K562 (cell line): ENCODE measurements around the gene GNAZ. TPM values are rescaled to one million over a fixed set of nuclear protein-coding genes. Genes with fewer than 3 reads are reported as not detected.

Experiments used
- ATAC-seq: fragments of 200-7000 bp; cut with Tn5 transposase; 3 replicates; pipeline ENCODE4 v1.9.1; 2020; ENCODE audit warnings: moderate library complexity
- BruUV-seq: library from RNA; stranded (reverse); fragments of 400-500 nt; replicated peaks from 2 replicates; lab custom pipeline; 2021; lab: Mats Ljungman, UMichigan
- CTCF ChIA-PET: fragments of 300-600 bp; formaldehyde crosslinking; extraction: SDS; loops from one replicate; lab custom pipeline; 2021; ENCODE audit warnings: low intra/inter-chr PET ratio; lab: Yijun Ruan, JAX
- POLR2A ChIA-PET: fragments of 300-600, 350-650 bp; sonication (Branson Sonifier 250); formaldehyde crosslinking; extraction: SDS; loops from one replicate; lab custom pipeline; 2021; ENCODE audit warnings: antibody characterized with exemption, inconsistent platforms; lab: Yijun Ruan, JAX
- DNase-seq, 4 experiments: peaks; one replicate each; pipeline versions ENCODE4 v3.0.0 to v3.0.0-alpha.2; 2011 to 2018; ENCODE audit warnings: low spot score in 3 of 4, mixed read lengths in 3 of 4; ENCODE audit errors: extremely low read depth in 1 of 4
- FAIRE-seq: peaks from 2 replicates; lab custom pipeline; 2011; peaks lifted over from hg19 to GRCh38; lab: Jason Lieb, UNC
- H2AFZ ChIP-seq: 2 replicates; pipeline ENCODE4 v1.6.0; 2011; ENCODE audit warnings: low read depth, low read length, control low read depth, inconsistent platforms
- H3K27ac ChIP-seq: fragments of 200-600 bp; 3 replicates; pipeline ENCODE4 v1.8.0; 2011; ENCODE audit warnings: low read depth, mild to moderate bottlenecking, control low read depth, inconsistent platforms, low read length, moderate library complexity, mixed read lengths; ENCODE audit errors: extremely low read depth
- H3K27me3 ChIP-seq, 2 experiments: fragments of 300-600 bp in 1 of 2; 2 replicates in 1 of 2; 3 replicates in 1 of 2; pipeline versions ENCODE4 v1.6.0 to v1.8.0; 2011; ENCODE audit warnings: inconsistent platforms in 2 of 2, low read length in 2 of 2, mild to moderate bottlenecking in 1 of 2, mixed read lengths in 1 of 2, moderate library complexity in 1 of 2; ENCODE audit not compliant: control insufficient read depth in 2 of 2, insufficient read depth in 2 of 2
- H3K36me3 ChIP-seq: fragments of 300-600 bp; 3 replicates; pipeline ENCODE4 v1.8.0; 2011; ENCODE audit warnings: mild to moderate bottlenecking, low read length, inconsistent platforms; ENCODE audit not compliant: control insufficient read depth, insufficient read depth
- H3K4me1 ChIP-seq, 2 experiments: fragments of 200-600 bp in 1 of 2; replicated peaks in 1 of 2; 2 replicates in 1 of 2; 3 replicates in 1 of 2; pipeline versions ENCODE4 v1.5.1 to v1.8.0; 2011; ENCODE audit warnings: inconsistent platforms in 2 of 2, low read length in 2 of 2, mild to moderate bottlenecking in 1 of 2, mixed read lengths in 1 of 2, moderate library complexity in 1 of 2; ENCODE audit not compliant: control insufficient read depth in 2 of 2, insufficient read depth in 2 of 2
- H3K4me2 ChIP-seq: 2 replicates; pipeline ENCODE4 v1.6.1; 2011; ENCODE audit warnings: low read length, control low read depth, inconsistent platforms, mixed read lengths; ENCODE audit not compliant: insufficient read depth
- H3K4me3 ChIP-seq: fragments of 200-600 bp; sonication (generic), shearing (Covaris generic); 2 replicates; pipeline ENCODE4 v1.5.1; 2016; ENCODE audit warnings: control low read depth, inconsistent platforms
- H3K79me2 ChIP-seq: fragments of 200-600 bp; 3 replicates; pipeline ENCODE4 v1.8.0; 2011; ENCODE audit warnings: low read length, inconsistent platforms; ENCODE audit not compliant: control insufficient read depth, insufficient read depth
- H3K9ac ChIP-seq, 2 experiments: 2 replicates each; pipeline versions ENCODE4 v1.6.0 to v1.6.1; 2011; ENCODE audit warnings: low read depth in 2 of 2, low read length in 2 of 2, control low read depth in 1 of 2, inconsistent platforms in 1 of 2, mild to moderate bottlenecking in 1 of 2, mixed read lengths in 1 of 2; ENCODE audit not compliant: insufficient read depth in 1 of 2
- H3K9me1 ChIP-seq: one replicate; pipeline ENCODE4 v1.6.0; 2011; ENCODE audit warnings: inconsistent platforms, mild to moderate bottlenecking, low read length, moderate library complexity; ENCODE audit not compliant: control insufficient read depth, insufficient read depth
- H3K9me3 ChIP-seq: replicated peaks from 2 replicates; pipeline ENCODE4 v1.5.1; 2011; ENCODE audit warnings: low read depth, low read length, inconsistent platforms; ENCODE audit not compliant: control insufficient read depth, insufficient read depth
- H4K20me1 ChIP-seq: replicated peaks from 2 replicates; pipeline ENCODE4 v1.6.1; 2011; ENCODE audit warnings: low read length, inconsistent platforms, mixed read lengths; ENCODE audit not compliant: control insufficient read depth, insufficient read depth
- BHLHE40 ChIP-seq: IDR thresholded peaks from 2 replicates; pipeline ENCODE4 v1.6.1; 2011; ENCODE audit warnings: low read length, improper control_type of control experiment
- CREM ChIP-seq: IDR thresholded peaks from 2 replicates; pipeline ENCODE4 v1.6.1; 2014; ENCODE audit warnings: antibody characterized with exemption, low read depth
- RCOR1 ChIP-seq, 2 experiments: IDR thresholded peaks; 2 replicates each; pipeline ENCODE4 v1.6.1; 2012; ENCODE audit warnings: low read depth in 2 of 2, low read length in 2 of 2, borderline replicate concordance in 1 of 2, improper control_type of control experiment in 1 of 2
- ZNF174 ChIP-seq: fragments of 250-450 bp; sonication (Bioruptor Pico); IDR thresholded peaks from 2 replicates; pipeline ENCODE4 v1.4.0; 2020; ENCODE audit warnings: mild to moderate bottlenecking
- WGBS: fragments of 100-300 bp; shearing (Covaris generic); methylation state at CpG from one replicate; pipeline ENCODE4 v1.1.6; 2016; ENCODE audit warnings: low coverage, mixed read lengths; ENCODE audit not compliant: insufficient coverage; ENCODE audit errors: missing lambda C conversion rate; 5-methylcytosine and 5-hydroxymethylcytosine counted together
- in situ Hi-C: fragments of 300-500 bp; cut with MboI; formaldehyde crosslinking; loops from 4 replicates; pipeline ENCODE4 v1.15.0; 2018; ENCODE audit warnings: inconsistent platforms, mixed read lengths
- intact Hi-C: fragments of 100-400 bp; cut with micrococcal nuclease; formaldehyde crosslinking; loops from 2 replicates; pipeline ENCODE4 v1.14.2; 2022
- polyA plus RNA-seq, 8 experiments: library from polyadenylated mRNA; depleted of rRNA in 4 of 8; stranded (reverse) in 5 of 8; unstranded in 3 of 8; fragments of >200 nt; fragmentation: Nextera tagmentation in 2 of 8; fragmentation: Illumina TruSeq in 1 of 8; extraction: Ambion mirVana in 2 of 8; extraction: Trizol in 1 of 8; gene quantifications; 2 replicates each; pipeline versions ENCODE4 v1.2.1 to v1.2.3, GENCODE V29; 2011 to 2014; ENCODE audit warnings: inconsistent platforms in 1 of 8, missing spikeins in 1 of 8
- total RNA-seq, 7 experiments: library from RNA; depleted of rRNA in 6 of 7; stranded (reverse); fragments of >200 nt in 6 of 7; fragmentation: Illumina TruSeq in 2 of 7; extraction: Trizol in 2 of 7; gene quantifications; 2 replicates each; pipeline versions ENCODE4 v1.2.1 to v1.2.3, GENCODE V29; 2011 to 2021; ENCODE audit warnings: low replicate concordance in 1 of 7
- TF ChIP-seq, protein P1 (sequence below), 2 experiments: fragments of 450-650 bp in 1 of 2; sonication (generic) in 1 of 2; formaldehyde crosslinking; conservative IDR thresholded peaks; 2 replicates each; pipeline versions ENCODE4 v1.4.0 to v1.8.1; 2020 to 2022; ENCODE audit warnings: mild to moderate bottlenecking in 1 of 2, missing genetic modification reagents in 1 of 2
- TF ChIP-seq, protein P2 (sequence below): sonication (generic); formaldehyde crosslinking; IDR thresholded peaks from 2 replicates; pipeline ENCODE4 v1.8.1; 2023; ENCODE audit warnings: mild to moderate bottlenecking, missing genetic modification reagents
- TF ChIP-seq, protein P3 (sequence below): sonication (generic); formaldehyde crosslinking; IDR thresholded peaks from 2 replicates; pipeline ENCODE4 v1.8.1; 2023; ENCODE audit warnings: mild to moderate bottlenecking, missing genetic modification reagents, moderate library complexity

Gene GNAZ
- total and polyA plus RNA-seq, 9 of the 15 experiments (the other 6 are each of a cell fraction or from before 2014, with no cell fraction given), result 0.04 to 0.22 (median 0.13) TPM; not detected in 3

DNA sequence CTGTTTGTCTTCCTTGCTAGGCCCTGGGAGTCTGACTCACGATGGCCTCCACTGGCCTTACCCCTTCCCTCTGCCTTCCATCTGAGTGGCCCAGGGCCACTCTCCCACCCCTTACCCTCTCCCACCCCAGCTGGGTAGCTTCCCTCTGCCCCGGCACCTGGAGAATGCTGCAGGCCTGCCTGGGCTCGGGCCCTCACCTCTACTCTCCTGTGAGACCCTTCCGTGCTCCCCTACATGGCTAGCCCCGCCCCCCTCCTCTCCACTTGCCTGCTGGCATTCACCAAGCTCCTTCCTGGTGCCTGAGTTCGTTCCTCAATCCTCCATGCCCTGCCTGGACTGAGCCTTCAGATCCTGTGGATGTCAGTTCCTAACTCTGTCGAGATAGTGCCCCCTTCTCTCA, 83.7 kb downstream of the GNAZ start:
- peaks cover 81% of the 10 kb centered on the region for H4K20me1 ChIP-seq
- no peak overlapping the region for H2AFZ ChIP-seq
- BruUV-seq, result no TSS peak
- no peak overlapping the region for H3K27ac ChIP-seq
- no peaks in the 10 kb centered on the region for H3K79me2 ChIP-seq
- ATAC-seq (no peak), DNase-seq (peak in 1 of 4 experiments; percentile 62)
- no peaks in the 10 kb centered on the region for H3K36me3 ChIP-seq
- H3K27me3 ChIP-seq, result peaks cover 85 to 98% of the 10 kb centered on the region in 2 experiments
- H3K9me1 ChIP-seq, result peaks cover 4% of the 10 kb centered on the region
- H3K4me3 ChIP-seq, result no peak overlapping the region
- H3K9me3 ChIP-seq, result no peaks in the 10 kb centered on the region
- H3K4me2 ChIP-seq, result no peak overlapping the region
- WGBS, result 2% methylated on average over 7 of the region's 7 CpGs
- TF ChIP-seq CREM (no peak), BHLHE40 (0 out of 2 replicates have a peak, but pooled peaks have one; percentile 9)
- TF ChIP-seq, all 486 proteins: peak for 1
- no peak for FAIRE-seq
- ChIA-PET POLR2A (interaction anchor here (0.6 to 86.5 kb wide), 6 partner anchors 9 to 129 kb away, joined by 3 to 3476 read pairs (median 14); partner anchors contain the start of genes BCR, RAB36 and RSPH14), CTCF (no interaction called here)
- Histone ChIP-seq H3K9ac (no peak overlapping the region), H3K4me1 (peaks cover 4 to 45% of the 10 kb centered on the region in 2 experiments; a peak in 4 of 5 replicates)
- in situ Hi-C loops (loop anchor here (25.0 kb wide), 1 partner anchor 433 kb away; the partner anchor contains the start of gene IGLL1), intact Hi-C loops (no loop called here)

DNA sequence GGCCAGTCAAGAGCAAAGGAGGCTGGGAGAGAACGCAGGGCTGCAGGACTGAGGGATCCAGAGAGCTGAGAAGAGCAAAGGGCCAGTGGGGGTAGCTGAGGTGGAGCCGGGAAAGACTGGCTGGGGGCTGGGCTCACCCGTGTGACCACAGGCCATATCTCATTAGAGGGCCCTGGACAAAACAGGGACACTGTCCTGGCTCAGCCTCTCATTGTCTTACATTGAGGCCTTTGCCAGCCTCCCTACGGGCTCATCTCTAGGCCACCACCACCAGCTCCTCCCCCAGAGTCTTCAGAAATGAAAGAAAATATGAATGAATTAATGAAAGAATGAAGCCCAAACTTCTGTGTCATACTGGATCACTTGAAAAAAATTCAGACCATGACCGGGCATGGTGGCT, 84.1 kb downstream of the GNAZ start:
- CTCF ChIA-PET, result no interaction called here
- Histone ChIP-seq H3K27me3 (peaks cover 86 to 100% of the 10 kb centered on the region in 2 experiments), H3K36me3 (no peaks in the 10 kb centered on the region), H3K79me2 (no peaks in the 10 kb centered on the region), H3K9ac (0 out of 4 replicates have a peak overlapping the region, but pooled peaks of 1 of the 2 experiments have one; percentile 0), H3K27ac (no peak overlapping the region), H3K9me3 (no peaks in the 10 kb centered on the region), H3K4me3 (no peak overlapping the region), H3K4me2 (no peak overlapping the region), H2AFZ (no peak overlapping the region), H4K20me1 (peaks cover 83% of the 10 kb centered on the region), H3K4me1 (peaks cover 4 to 47% of the 10 kb centered on the region in 2 experiments; a peak in 4 of 5 replicates), H3K9me1 (peaks cover 4% of the 10 kb centered on the region)
- no TSS peak for BruUV-seq
- 1% methylated on average over 5 of the region's 5 CpGs for WGBS
- TF ChIP-seq, protein P1, sequence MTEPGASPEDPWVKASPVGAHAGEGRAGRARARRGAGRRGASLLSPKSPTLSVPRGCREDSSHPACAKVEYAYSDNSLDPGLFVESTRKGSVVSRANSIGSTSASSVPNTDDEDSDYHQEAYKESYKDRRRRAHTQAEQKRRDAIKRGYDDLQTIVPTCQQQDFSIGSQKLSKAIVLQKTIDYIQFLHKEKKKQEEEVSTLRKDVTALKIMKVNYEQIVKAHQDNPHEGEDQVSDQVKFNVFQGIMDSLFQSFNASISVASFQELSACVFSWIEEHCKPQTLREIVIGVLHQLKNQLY (CRISPR knock-in tag; conservative IDR thresholded peaks at IDR 0.05), result 0 out of 4 replicates have a peak, but pooled peaks of 1 of the 2 experiments have one; percentile 4
- TF ChIP-seq, protein P2, sequence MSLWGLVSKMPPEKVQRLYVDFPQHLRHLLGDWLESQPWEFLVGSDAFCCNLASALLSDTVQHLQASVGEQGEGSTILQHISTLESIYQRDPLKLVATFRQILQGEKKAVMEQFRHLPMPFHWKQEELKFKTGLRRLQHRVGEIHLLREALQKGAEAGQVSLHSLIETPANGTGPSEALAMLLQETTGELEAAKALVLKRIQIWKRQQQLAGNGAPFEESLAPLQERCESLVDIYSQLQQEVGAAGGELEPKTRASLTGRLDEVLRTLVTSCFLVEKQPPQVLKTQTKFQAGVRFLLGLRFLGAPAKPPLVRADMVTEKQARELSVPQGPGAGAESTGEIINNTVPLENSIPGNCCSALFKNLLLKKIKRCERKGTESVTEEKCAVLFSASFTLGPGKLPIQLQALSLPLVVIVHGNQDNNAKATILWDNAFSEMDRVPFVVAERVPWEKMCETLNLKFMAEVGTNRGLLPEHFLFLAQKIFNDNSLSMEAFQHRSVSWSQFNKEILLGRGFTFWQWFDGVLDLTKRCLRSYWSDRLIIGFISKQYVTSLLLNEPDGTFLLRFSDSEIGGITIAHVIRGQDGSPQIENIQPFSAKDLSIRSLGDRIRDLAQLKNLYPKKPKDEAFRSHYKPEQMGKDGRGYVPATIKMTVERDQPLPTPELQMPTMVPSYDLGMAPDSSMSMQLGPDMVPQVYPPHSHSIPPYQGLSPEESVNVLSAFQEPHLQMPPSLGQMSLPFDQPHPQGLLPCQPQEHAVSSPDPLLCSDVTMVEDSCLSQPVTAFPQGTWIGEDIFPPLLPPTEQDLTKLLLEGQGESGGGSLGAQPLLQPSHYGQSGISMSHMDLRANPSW (CRISPR knock-in tag), result 0 out of 2 replicates have a peak, but pooled peaks have one; percentile 38
- TF ChIP-seq, protein P3, sequence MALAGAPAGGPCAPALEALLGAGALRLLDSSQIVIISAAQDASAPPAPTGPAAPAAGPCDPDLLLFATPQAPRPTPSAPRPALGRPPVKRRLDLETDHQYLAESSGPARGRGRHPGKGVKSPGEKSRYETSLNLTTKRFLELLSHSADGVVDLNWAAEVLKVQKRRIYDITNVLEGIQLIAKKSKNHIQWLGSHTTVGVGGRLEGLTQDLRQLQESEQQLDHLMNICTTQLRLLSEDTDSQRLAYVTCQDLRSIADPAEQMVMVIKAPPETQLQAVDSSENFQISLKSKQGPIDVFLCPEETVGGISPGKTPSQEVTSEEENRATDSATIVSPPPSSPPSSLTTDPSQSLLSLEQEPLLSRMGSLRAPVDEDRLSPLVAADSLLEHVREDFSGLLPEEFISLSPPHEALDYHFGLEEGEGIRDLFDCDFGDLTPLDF, result 0 out of 2 replicates have a peak, but pooled peaks have one; percentile 59
- no peak for TF ChIP-seq ZNF174 (CRISPR knock-in tag)
- TF ChIP-seq RCOR1 (IDR thresholded peaks at IDR 0.05; ENCODE audit: borderline replicate concordance in 1 of 2, low read depth in 2 of 2, low read length in 2 of 2), result peak in 1 of 2 experiments; percentile 21; a peak in 1 of 4 replicates
- in situ Hi-C loops (loop anchor here (25.0 kb wide), 1 partner anchor 433 kb away; the partner anchor contains the start of gene IGLL1), intact Hi-C loops (no loop called here)
- FAIRE-seq (no peak), ATAC-seq (peak; percentile 0; the same call in 2 of the 3 replicates), DNase-seq (peak in 2 of 4 experiments; percentile 59 to 77)
- POLR2A ChIA-PET, result interaction anchor here (0.6 to 86.5 kb wide), 6 partner anchors 10 to 130 kb away, joined by 3 to 3476 read pairs (median 14); partner anchors contain the start of genes BCR, RAB36 and RSPH14
